Glomerular visceral epithelial cell (primary cell): Measurements from ENCODE around the gene TJP1.
"Not testable (repeated sequence)": the region's sequence is repeated elsewhere in the genome, so short reads cannot be mapped to it uniquely, and the experiment has no call there.

Source experiments
- DNase-seq: peaks from one replicate; pipeline ENCODE4 v3.0.0-alpha.2; 2016; ENCODE audit errors: extremely low spot score

Gene TJP1

DNA sequence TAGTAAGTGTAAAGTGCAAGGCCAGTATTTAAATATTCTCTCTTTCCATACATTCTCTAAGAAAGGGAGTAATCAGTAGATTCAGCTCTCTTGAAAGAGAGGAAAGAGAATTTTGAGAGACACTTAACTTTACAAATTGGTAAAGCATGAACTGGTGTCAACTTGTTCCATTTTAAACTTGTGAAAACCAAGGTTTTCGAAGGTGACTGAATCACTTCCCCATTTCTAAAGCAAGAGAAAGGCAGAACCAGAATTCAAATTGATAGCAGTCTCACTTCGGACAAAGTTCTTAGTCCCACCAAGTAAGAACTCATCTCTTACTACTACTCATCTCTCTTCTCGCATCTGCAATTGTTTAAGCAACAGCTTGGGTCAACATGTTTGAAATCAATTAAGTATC, 22.4 kb downstream of the TJP1 start:
- no peak for DNase-seq

DNA sequence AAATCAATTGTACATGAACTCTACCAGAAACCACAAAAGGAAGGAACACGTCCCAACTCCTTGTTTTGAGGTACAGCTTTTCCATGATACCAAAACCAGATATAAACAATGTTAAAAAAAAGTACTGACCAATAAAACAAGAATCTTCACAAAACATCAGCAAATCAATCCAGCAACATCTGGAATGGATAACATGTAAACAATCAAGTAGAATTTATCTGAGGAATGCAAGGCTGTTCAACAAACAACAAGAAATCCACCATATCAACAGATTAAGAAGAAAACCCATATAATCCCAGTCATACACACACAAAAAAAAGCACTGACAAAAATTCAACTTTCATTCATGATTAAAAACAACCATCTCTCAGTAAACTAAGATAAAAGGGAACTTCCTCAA, 26.7 kb downstream of the TJP1 start:
- no peak for DNase-seq

DNA sequence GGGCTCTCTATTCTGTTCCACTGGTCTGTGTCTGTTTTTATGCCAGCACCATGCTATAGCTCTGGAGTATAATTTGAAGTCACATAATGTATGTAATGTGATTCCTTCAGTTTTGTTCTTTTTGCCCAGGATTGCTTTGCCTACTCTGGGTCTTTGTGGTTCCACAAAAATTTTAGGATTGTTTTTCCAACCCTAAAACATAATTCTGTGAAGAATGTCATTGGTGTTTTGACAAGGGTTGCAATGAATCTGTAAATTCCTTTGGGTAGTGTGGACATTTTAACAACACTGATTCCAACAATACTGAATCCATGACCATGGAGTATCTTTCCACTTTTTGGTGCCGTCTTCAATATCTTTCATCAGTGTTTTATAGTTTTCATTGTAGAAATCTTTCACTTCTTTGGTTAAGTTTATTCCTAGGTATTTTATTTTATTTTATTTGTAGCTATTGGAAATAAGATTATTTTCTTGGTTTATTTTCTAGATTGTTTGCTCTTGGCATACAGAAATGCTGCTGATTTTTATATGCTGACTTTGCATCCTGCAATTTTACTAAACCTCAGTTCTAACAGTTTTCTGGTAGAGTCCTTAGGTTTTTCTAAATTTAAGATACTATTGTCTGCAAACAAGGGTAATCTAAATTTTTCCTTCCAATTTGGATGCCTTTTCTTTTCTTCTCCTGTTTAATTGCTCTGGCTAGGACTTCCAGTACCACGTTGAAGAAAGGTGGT, 29.7 kb downstream of the TJP1 start:
- DNase-seq: no peak

DNA sequence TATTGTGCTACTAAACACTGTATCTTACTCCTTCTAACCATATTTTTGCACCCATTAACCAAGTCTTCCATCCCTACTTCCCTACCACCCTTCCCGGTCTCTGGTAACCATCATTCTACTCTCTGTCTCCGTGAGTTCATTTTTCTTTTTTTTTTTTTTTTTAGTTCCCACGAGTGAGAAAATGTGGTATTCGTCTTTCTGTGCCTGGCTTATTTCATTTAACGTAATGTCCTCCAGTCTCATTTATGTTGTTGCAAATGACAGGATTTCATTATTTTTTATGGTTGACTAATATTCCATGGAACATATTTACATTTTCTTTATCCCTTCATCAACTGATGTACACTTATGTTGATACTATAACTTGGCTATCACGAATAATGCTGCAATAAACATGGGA, 31.7 kb downstream of the TJP1 start:
- no peak for DNase-seq

DNA sequence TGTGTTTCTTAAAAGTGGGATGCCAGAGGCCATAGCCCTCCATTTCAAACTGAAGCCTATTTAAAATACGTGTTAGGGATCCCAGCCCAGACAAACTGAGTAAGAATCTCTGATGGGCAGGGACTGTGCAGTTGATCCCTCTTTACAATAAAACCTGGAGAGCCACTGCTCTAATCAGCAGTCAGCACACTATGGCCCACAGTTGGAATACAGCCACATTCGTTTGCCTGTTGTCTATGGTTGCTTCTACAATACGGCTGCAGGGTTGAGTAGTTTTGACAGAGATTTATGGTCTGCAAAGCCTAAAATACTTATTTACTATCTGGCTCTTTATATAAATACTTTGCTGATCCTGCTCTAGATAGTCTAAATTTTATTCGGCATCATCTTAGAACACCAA, 32.4 kb downstream of the TJP1 start:
- no peak for DNase-seq

DNA sequence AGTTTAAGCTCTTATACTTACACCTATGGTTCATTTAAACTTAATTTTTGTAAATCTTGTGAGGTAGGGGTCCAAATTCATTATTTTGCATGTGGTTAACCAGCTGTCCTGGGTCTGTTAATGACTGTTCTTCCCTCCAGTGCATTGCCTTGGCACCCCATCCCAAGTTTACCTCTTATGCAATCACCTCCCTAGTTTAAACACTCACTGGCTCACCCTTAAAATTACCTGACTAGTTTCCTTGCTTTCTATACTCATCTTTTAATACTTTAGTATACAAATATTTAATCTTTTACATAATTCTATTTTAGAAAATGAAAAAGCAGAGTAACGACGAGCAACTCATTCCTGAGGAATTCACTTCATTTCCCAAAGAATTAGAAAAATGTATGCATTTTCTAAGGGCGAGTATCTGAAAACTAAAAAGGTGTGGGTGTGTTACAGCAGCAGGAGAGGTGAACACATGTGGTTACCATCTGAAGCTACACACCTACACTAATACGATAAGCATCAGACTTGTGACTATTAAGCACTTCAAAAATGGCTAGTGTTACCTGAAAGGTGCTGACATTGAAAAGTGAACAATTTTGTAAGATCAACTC, 33.7 kb downstream of the TJP1 start:
- DNase-seq: no peak

DNA sequence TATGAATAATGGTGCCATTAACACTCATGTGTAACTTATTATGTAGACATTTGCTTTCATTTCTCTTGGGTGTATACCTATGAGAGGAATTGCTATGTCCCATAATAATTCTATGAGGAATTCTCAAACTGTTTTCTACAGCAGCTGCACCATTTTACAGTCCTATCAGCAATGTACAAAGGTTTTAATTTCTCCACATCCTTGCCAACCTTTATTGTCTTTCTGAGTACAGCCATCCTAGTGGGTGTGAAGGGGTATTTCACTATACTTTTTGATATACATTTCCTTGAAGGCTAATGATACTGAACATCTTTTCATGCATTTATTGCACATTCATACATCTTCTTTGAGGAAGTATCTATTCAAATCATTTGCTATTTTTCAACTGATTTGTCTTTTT, 34.5 kb downstream of the TJP1 start:
- no peak for DNase-seq

DNA sequence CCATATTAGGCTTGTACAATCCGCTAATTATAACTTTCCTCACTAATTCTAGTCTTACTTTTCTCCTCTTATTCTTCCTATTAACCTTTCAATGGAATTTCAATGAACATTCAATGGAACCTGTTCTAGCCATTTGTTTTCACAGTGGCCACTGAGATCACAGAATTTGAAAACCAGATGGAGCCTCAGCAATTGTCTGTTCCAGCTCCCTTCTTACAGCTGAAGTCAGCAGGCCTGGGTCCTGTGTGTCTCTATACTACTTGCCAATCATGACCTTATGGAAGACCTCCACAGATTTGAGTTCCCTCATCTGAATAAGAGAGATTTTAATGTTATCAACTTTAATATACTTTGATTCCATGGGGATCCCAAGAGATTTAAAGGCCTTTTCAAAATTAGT, 36.6 kb downstream of the TJP1 start:
- no peak for DNase-seq

DNA sequence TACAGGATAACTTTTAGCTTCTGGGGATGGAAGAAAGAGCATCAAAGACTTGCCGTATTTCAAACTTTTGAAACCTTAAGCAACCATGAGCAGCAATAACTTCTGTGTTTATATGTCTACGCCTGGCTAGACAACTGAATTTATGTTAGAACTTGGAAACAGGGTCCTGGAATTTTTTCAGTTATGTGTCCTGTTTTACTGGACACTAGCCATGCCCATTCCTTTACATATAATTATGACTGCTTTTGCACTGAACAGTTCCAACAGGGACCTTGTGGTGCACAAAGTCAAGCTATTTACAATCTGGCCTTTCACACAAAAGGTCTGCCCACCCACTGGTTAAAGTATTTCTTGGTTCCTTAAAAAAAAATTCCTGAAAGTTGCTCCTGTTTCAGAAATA, 37.1 kb downstream of the TJP1 start:
- no peak for DNase-seq

DNA sequence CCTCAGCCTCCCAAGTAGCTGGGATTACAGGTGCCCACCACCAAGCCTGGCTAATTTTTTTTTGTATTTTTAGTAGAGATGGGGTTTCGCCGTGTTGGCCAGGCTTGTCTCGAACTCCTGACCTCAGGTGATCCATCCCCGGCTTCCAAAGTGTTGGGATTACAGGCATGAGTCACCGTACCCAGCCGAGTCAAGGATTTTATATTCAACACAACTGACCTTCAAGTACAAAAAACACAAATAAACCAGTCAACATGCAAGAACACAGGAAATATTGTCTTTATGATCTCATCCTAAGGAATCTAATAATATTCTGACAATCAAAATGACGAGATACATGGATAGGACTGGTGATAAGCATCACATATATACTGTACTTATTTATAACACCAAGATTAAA, 37.9 kb downstream of the TJP1 start:
- DNase-seq: no peak

DNA sequence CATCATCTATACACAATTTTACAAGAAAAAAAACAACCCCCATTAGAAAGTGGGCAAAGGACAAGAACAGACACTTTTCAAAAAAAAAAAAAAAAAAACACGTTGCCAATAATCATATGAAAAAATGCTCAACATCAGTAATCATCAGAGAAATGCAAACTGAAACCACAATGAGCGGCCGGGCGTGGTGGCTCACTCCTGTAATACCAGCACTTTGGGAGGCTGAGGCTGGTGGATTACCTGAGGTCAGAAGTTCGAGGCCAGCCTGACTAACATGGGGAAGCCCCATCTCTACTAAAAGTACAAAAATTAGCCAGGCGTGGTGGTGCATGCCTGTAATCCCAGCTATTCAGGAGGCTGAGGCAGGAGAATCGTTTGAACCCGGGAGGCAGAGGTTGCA, 39.5 kb downstream of the TJP1 start:
- not testable (repeated sequence) for DNase-seq

DNA sequence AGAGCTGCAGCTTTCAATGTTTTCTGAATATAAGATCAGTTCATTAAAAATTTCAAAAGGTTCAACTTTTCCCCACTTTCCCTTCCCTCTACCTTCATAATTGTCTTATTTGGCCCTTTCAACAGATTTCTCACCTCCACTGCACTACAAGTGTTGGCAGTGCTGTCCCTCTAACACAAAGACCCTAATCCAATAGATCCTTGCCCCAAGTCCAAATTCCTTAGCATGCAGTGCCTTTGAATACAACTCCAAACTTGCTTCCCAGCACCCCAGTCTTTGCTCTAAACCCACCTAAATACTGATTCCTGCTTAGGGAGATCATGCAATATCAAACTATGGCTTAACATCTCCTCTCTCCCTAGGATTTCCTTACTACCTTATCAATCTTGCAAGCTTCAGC, 43.9 kb downstream of the TJP1 start:
- DNase-seq: no peak

DNA sequence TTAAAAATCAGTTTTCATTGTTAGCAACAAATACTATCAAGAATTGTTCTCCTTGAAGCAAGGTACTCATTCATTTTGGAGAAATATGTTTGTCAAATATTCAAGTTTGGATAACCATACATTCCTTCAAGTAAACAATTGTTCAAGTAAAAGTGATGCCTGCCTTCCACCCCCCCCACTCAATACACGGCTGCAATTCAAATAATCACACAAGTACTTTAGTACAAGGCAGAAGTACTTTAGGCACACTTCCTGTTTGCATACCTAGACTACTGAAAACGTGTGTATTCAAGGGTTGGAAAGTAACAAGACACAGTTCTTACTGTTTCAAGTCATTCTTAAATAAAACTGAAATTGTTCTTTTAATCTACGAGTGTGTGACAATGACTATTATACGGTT, 45.4 kb downstream of the TJP1 start:
- no peak for DNase-seq

DNA sequence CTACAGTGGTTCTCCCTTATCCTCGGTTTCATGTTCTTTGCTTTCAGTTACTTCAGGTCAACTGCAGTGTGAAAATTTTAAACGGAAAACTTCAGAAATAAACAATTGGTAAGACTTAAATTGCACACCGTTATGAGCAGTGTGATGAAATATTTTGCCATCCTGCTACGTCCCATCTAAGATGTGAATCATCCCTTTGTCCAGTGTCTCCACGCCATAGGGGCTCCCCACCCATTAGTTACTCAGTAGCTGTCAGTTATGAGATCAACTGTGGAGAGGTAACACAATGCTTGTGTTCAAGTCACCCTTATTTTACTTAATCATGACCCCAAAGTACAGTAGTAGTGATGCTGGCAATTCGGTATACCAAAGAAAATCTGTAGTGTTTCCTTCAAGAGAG, 47.4 kb downstream of the TJP1 start:
- DNase-seq: peak; percentile 66

DNA sequence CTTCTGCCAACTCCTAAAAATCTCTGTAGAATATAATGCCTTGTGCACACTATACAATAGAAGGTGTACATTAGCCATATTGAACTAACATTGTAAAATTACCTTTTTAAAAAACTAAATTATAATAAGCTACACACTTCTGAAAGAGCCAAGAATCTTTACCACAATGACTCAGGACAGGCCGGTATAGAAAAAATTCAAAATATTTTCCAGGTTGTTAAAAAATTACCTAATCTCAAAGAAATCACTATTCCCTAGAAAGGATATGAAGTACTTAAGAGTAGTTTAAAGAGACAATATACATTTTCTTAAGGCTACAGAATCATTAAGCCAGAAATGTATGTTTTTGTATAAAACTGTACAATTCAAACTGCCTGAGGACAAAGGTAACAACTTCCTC, 48.5 kb downstream of the TJP1 start:
- DNase-seq: peak; percentile 34

DNA sequence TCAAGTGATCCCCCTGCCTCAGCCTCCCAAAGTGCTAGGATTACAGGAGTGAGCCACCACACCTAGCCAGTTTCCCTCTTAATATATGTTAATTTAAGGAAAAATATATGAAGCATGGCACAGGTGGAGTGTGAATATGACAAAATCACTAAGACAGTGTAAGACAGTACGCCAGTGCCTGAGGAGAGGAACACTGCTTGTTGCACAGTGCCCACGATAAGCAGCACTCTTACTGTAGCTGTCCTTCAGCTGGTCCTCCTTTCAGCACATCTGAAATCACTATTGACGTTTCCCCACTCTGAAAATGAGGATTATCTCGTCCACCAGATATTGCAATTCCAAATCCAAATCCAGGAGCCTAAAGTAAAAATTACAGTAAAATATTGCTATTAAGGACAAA, 49.3 kb downstream of the TJP1 start:
- no peak for DNase-seq

DNA sequence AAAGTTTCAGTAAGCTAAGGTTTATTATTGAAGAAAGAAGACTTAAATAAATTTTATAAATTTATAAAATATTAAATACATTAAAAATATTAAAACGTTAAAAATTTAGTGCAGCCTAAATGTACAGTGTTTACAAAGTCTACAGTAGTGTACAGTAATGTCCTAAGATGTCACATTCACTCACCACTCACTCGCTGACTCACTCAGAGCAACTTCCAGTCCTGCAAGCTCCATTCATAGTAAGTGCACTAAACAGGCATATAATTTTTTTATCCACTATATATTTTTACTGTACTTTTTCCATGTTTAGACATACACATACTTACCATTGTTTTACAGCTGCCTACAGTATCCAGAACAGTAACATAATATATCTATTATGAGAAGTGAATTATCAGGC, 51.5 kb downstream of the TJP1 start:
- no peak for DNase-seq

DNA sequence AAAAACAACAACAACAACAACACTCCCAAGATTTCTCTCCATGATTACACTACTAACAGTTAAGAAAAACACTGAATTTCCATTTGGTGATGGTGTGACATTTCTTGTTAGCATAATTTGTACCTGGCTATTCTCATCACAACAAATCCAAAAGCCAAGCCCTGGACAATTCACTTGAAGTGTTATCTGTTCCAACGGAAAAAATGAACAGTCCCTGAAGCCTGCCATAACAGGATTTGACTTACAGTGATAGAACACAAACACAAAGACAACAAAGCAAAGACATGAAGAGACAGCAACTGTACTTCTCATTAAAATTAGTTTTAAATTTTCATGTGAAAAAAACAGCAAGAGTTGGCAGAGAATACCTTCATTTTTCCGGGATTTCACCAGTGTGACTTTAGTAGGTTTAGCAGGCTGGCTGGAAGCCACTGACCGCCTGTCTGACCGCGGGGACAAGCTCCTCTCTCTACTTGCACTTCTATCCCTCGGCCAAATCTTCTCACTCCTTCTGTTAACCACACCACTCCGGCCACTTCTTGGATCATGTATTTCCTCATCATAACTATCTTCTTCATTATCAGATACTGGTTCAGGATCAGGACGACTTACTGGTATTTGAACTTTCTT, 56.3 kb downstream of the TJP1 start:
- DNase-seq: no peak

DNA sequence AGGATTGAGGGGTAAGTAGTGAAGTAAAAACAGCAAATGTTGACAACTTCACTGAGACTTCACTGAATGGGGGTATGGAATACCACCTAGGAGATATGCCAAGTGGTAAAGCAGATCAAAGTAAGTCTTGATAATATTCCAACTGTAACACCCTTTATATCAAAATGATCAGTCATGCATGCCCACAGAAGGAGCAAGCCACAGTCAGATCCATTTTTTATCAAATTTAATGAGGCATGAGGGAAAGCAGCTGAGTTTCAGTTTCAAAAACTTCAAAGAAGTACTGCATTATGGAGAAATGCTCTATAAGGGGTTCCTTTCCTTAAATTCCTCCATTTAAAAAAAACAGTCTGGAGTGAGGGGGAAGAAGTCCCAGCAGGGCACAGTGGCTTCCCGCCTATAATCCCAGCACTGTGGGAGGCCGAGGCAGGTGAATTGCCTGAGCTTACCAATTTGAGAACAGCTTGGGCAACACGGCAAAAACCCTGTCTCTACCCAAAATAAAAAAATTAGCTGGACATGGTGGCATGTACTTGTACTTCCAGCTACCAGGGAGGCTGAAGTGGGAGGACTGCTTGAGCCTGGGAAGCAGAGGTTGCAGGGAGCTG, 56.9 kb downstream of the TJP1 start:
- peak; percentile 57 for DNase-seq

DNA sequence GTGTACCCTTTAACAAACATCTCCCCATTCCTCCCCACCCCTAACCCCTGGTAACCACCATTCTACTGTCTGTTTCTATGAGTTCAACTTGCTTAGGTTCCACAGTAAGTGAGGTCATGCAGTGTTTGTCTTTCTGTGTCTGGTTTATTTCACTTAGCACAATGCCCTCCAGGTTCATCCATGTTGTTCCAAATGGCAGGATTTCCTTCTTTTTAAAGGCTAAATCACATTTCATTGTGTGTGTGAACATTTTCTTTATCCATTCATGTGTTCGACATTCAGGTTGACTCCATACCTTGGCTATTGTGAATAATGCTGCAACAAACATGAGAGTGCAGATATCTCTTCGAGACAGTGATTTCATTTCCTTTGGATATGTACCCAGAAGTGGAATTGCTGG, 62.7 kb downstream of the TJP1 start:
- DNase-seq: no peak

DNA sequence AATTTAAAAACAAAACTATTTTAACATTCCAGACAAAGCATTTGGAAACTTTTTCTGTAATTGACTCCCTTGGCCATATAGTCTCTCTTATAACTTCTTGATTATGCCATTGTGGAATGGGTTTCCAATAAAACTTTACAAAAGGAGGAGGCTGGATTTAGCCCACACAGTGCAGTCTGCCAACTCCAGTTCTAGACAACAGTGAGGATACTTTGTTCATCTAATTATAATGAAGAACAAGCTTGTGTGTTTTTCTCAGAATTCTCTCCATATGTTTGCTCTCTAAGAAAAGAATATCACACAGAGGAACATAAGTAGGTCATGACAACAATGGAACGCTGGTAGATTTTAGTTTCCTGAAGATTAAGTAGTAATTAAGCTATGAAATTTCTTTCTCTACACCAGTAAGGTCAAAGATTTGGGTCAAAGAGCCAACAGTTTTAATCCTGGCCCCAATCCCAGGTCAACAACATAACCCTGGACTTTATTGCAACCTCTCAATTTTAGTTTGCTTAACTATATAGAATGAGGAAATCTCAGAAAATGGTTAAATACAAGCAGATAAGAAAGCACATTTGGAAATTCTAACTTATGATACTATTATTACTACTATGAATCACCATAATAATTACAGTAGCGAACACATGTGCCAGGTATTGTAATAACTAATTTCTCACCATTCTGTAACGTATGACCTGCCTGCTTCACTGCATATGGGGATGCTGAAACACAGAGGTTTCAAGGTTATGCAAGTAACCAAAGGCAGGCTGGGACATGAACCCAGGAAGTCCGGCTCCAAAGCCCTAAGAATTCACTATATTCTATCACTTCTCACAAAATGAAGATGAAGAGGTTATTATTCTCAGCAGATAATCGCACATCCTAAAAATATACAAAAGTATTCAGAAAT, 65.7 kb downstream of the TJP1 start:
- DNase-seq: no peak

DNA sequence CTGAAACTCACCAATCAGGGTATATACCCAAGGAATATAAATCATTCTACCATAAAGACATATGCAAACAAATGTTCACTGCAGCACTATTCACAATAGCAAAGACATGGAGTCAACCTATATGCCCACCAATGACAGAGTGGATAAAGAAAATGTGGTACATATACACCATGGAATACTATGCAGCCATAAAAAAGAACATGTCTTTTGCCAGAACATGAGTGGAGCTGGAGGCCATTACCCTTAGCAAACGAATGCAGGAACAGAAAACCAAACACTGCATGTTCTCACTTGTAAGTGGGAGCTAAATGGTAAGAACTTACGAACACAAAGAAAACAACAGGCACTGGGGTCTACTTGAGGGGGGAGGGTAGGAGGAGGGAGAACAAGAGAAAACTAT, 68.3 kb downstream of the TJP1 start:
- not testable (repeated sequence) for DNase-seq
